ENCODE results near the gene STPG3.

- TF ChIP-seq CTCF (IDR thresholded peaks at IDR 0.05) = no peak
- TF ChIP-seq POLR2AphosphoS5 (IDR thresholded peaks at IDR 0.05) = no peak
- no peak for TF ChIP-seq POLR2A (IDR thresholded peaks at IDR 0.05)
Measured at GRCh38 chr9:137216188-137216965, 34.7 kb upstream of the STPG3 start.

Data from stomach (tissue), 4 donors.